ENCODE data around the gene SPOP.

SPOP gene

GRCh38 chr17:49576088-49576916, 101.6 kb downstream of the SPOP start:
- POLR2A ChIA-PET = interaction anchor here (1.2 to 1.6 kb wide), 2 partner anchors 101 to 131 kb away, joined by 4 to 7 read pairs; partner anchors contain the start of gene SLC35B1
- TF ChIP-seq SUZ12 (IDR thresholded peaks at IDR 0.05) (no peak), FOXA1 (IDR thresholded peaks at IDR 0.05) (no peak), FOXM1 (IDR thresholded peaks at IDR 0.05; ENCODE audit: borderline replicate concordance) (no peak), ZNF384 (IDR thresholded peaks at IDR 0.05) (no peak), ELF4 (IDR thresholded peaks at IDR 0.05) (no peak), LEF1 (IDR thresholded peaks at IDR 0.05; ENCODE audit: borderline replicate concordance) (no peak), L3MBTL2 (conservative IDR thresholded peaks at IDR 0.05) (no peak; the same call in 1 of the 2 replicates), CTBP1 (IDR thresholded peaks at IDR 0.05; ENCODE audit: borderline replicate concordance) (no peak), ARNT (IDR thresholded peaks at IDR 0.05) (no peak), TARDBP (IDR thresholded peaks at IDR 0.05) (no peak), HDGF (IDR thresholded peaks at IDR 0.05; ENCODE audit: borderline replicate concordance) (no peak)
- DNase-seq (ENCODE audit: extremely low spot score) = peak; percentile 73
- CTCF ChIA-PET = interaction anchor here (0.6 to 1.8 kb wide), 5 partner anchors 20 to 236 kb away, joined by 3 to 7 read pairs (median 4); no protein-coding TSS in a partner anchor

- TF ChIP-seq ARNT (IDR thresholded peaks at IDR 0.05) = peak; percentile 41; the same call in 1 of the 2 replicates
- TF ChIP-seq NFRKB (IDR thresholded peaks at IDR 0.05) = no peak
- TF ChIP-seq FOXM1 (IDR thresholded peaks at IDR 0.05; ENCODE audit: borderline replicate concordance) = peak; percentile 53; the same call in 1 of the 2 replicates
- TF ChIP-seq FOXK2 (IDR thresholded peaks at IDR 0.05) = no peak
- TF ChIP-seq SP1 (IDR thresholded peaks at IDR 0.05) = no peak
- no peak for TF ChIP-seq HDGF (IDR thresholded peaks at IDR 0.05; ENCODE audit: borderline replicate concordance)
- POLR2A ChIA-PET = interaction anchor here (1.2 to 1.6 kb wide), 2 partner anchors 102 to 132 kb away, joined by 4 to 7 read pairs; partner anchors contain the start of gene SLC35B1
- CTCF ChIA-PET = interaction anchor here (0.5 to 2.1 kb wide), 8 partner anchors 18 to 1134 kb away, joined by 3 to 7 read pairs (median 4); partner anchors contain the start of gene SLC35B1
- peak; percentile 83 for DNase-seq (ENCODE audit: extremely low spot score)
These were observed 102.2 kb downstream of the SPOP start, which contains the start of gene NXPH3 for GRCh38 chr17:49575679-49576087. TSS of gene NXPH3 (plus strand) at chr17:49575871. CDS start at chr17:49576220, 349 bp downstream.

- POLR2A ChIA-PET = interaction anchor here (1.2 to 1.6 kb wide), 2 partner anchors 133 to 189 kb away, joined by 3 to 4 read pairs; partner anchors contain the start of genes FAM117A and SLC35B1
- DNase-seq (ENCODE audit: extremely low spot score) = no peak
- TF ChIP-seq HDGF (IDR thresholded peaks at IDR 0.05; ENCODE audit: borderline replicate concordance) (no peak), ELF4 (IDR thresholded peaks at IDR 0.05) (no peak), FOXM1 (IDR thresholded peaks at IDR 0.05; ENCODE audit: borderline replicate concordance) (no peak), FOXA1 (IDR thresholded peaks at IDR 0.05) (no peak), SUZ12 (IDR thresholded peaks at IDR 0.05) (no peak), NFRKB (IDR thresholded peaks at IDR 0.05) (no peak), TARDBP (IDR thresholded peaks at IDR 0.05) (no peak), L3MBTL2 (conservative IDR thresholded peaks at IDR 0.05) (no peak), BHLHE40 (IDR thresholded peaks at IDR 0.05; ENCODE audit: borderline replicate concordance) (no peak), LEF1 (IDR thresholded peaks at IDR 0.05; ENCODE audit: borderline replicate concordance) (no peak), PKNOX1 (IDR thresholded peaks at IDR 0.05) (no peak), SP1 (IDR thresholded peaks at IDR 0.05) (no peak)
- CTCF ChIA-PET = interaction anchor here (0.5 to 2.1 kb wide), 7 partner anchors 18 to 1134 kb away, joined by 3 to 7 read pairs (median 4); partner anchors contain the start of gene SLC35B1
These were observed 102.8 kb downstream of the SPOP start for GRCh38 chr17:49574945-49575678.

GRCh38 chr17:49574323-49574781, 103.5 kb downstream of the SPOP start:
- CTCF ChIA-PET = interaction anchor here (0.8 to 2.1 kb wide), 2 partner anchors 122 to 423 kb away, joined by 3 to 4 read pairs; no protein-coding TSS in a partner anchor
- POLR2A ChIA-PET = interaction anchor here (1.1 to 1.2 kb wide), 2 partner anchors 105 to 190 kb away, joined by 3 read pairs; partner anchors contain the start of gene FAM117A
- no peak for DNase-seq (ENCODE audit: extremely low spot score)
- TF ChIP-seq ZNF384 (IDR thresholded peaks at IDR 0.05) = no peak

- CTCF ChIA-PET = interaction anchor here (0.8 to 2.1 kb wide), 2 partner anchors 122 to 423 kb away, joined by 3 to 4 read pairs; no protein-coding TSS in a partner anchor
- POLR2A ChIA-PET = interaction anchor here (0.6 to 1.4 kb wide), 4 partner anchors 21 to 111 kb away, joined by 3 to 4 read pairs (median 3); partner anchors contain the start of gene SPOP
- no peak for DNase-seq (ENCODE audit: extremely low spot score)
- TF ChIP-seq FOXA1 (IDR thresholded peaks at IDR 0.05) = no peak
- TF ChIP-seq SP1 (IDR thresholded peaks at IDR 0.05) = no peak
- TF ChIP-seq ZNF384 (IDR thresholded peaks at IDR 0.05) = no peak
These were observed 104.2 kb downstream of the SPOP start for GRCh38 chr17:49573510-49574322.

GRCh38 chr17:49572806-49573420, 105.0 kb downstream of the SPOP start:
- no peak for DNase-seq (ENCODE audit: extremely low spot score)
- POLR2A ChIA-PET = interaction anchor here (0.6 to 1.4 kb wide), 4 partner anchors 22 to 112 kb away, joined by 3 to 4 read pairs (median 3); partner anchors contain the start of gene SPOP
- TF ChIP-seq FOXK2 (IDR thresholded peaks at IDR 0.05) (no peak), SUZ12 (IDR thresholded peaks at IDR 0.05) (no peak), CTBP1 (IDR thresholded peaks at IDR 0.05; ENCODE audit: borderline replicate concordance) (no peak), ZNF384 (IDR thresholded peaks at IDR 0.05) (no peak), NFRKB (IDR thresholded peaks at IDR 0.05) (no peak), ELF4 (IDR thresholded peaks at IDR 0.05) (no peak), LEF1 (IDR thresholded peaks at IDR 0.05; ENCODE audit: borderline replicate concordance) (no peak), ARNT (IDR thresholded peaks at IDR 0.05) (no peak), PKNOX1 (IDR thresholded peaks at IDR 0.05) (no peak), BHLHE40 (IDR thresholded peaks at IDR 0.05; ENCODE audit: borderline replicate concordance) (no peak), FOXA1 (IDR thresholded peaks at IDR 0.05) (no peak), SP1 (IDR thresholded peaks at IDR 0.05) (no peak), HDGF (IDR thresholded peaks at IDR 0.05; ENCODE audit: borderline replicate concordance) (no peak), FOXM1 (IDR thresholded peaks at IDR 0.05; ENCODE audit: borderline replicate concordance) (no peak), TARDBP (IDR thresholded peaks at IDR 0.05) (no peak), L3MBTL2 (conservative IDR thresholded peaks at IDR 0.05) (no peak)
- CTCF ChIA-PET = interaction anchor here (0.8 kb wide), 1 partner anchor 16 kb away, joined by 4 read pairs; no protein-coding TSS in a partner anchor
